Cardiac muscle cell (in vitro differentiated cells and primary cell): ENCODE results near the gene SEC23A. TPM values are rescaled to one million over a fixed set of nuclear protein-coding genes. Genes with fewer than 3 reads are reported as not detected.
A peak's percentile ranks its signal among the peaks of the same experiment; 100 is the strongest.
"Not testable (repeated sequence)": the region's sequence is repeated elsewhere in the genome, so short reads cannot be mapped to it uniquely, and the experiment has no call there.

Source experiments
- DNase-seq, 2 donors: peaks; one replicate each; pipeline versions ENCODE4 v3.0.0 to v3.0.0-alpha.2; 2010 to 2017; ENCODE audit warnings: low read depth in 1 of 2, low spot score in 1 of 2
- H3K27ac ChIP-seq: fragments of 200-600 bp; sonication (generic); 2 replicates; pipeline ENCODE4 v1.5.1; 2016
- H3K27me3 ChIP-seq: fragments of 200-600 bp; sonication (generic); 2 replicates; pipeline ENCODE4 v1.6.0; 2016; ENCODE audit warnings: control low read depth
- H3K36me3 ChIP-seq: fragments of 200-600 bp; sonication (generic); 2 replicates; pipeline ENCODE4 v1.5.1; 2016; ENCODE audit warnings: control low read depth
- H3K4me1 ChIP-seq: fragments of 200-600 bp; sonication (generic); 2 replicates; pipeline ENCODE4 v1.8.1; 2017; ENCODE audit warnings: low read depth, mild to moderate bottlenecking, mixed run types
- H3K4me3 ChIP-seq: fragments of 200-600 bp; sonication (generic); 2 replicates; pipeline ENCODE4 v1.5.1; 2016; ENCODE audit warnings: mild to moderate bottlenecking
- H3K9me3 ChIP-seq: fragments of 200-600 bp; sonication (generic); 2 replicates; pipeline ENCODE4 v1.5.1; 2017; ENCODE audit warnings: low read depth, mild to moderate bottlenecking, control low read depth
- CTCF ChIP-seq: IDR thresholded peaks from 2 replicates; pipeline ENCODE4 v1.5.1; 2012; ENCODE audit warnings: low read depth, mild to moderate bottlenecking, low read length
- polyA plus RNA-seq: library from polyadenylated mRNA; unstranded; fragments of >200 nt; fragmentation: Nextera tagmentation; extraction: Ambion mirVana; gene quantifications from 2 replicates; pipeline ENCODE4 v1.2.1, GENCODE V29; 2016
- total RNA-seq: library from RNA; depleted of rRNA; stranded (reverse); fragments of >200 nt; gene quantifications from 2 replicates; pipeline ENCODE4 v1.2.3, GENCODE V29; 2016

Gene SEC23A
- total and polyA plus RNA-seq, 2 experiments from 2014 or later: 74.1 to 131 TPM

GRCh38 chr14:39023939-39024871 lies 78.8 kb downstream of the SEC23A start:
- H3K27ac ChIP-seq: no peak overlapping the region
- no peaks in the 10 kb centered on the region for H3K36me3 ChIP-seq
- no peaks in the 10 kb centered on the region for H3K9me3 ChIP-seq
- no peaks in the 10 kb centered on the region for H3K27me3 ChIP-seq
- no peak overlapping the region for H3K4me3 ChIP-seq
- DNase-seq: no peak
- H3K4me1 ChIP-seq: peaks cover 17% of the 10 kb centered on the region
- no peak for TF ChIP-seq CTCF

- not testable (repeated sequence) for H3K4me1 ChIP-seq, H3K9me3 ChIP-seq, DNase-seq, H3K27me3 ChIP-seq, H3K36me3 ChIP-seq
- peak overlapping the region; percentile 10 for H3K4me3 ChIP-seq
- H3K27ac ChIP-seq: peak overlapping the region; percentile 20
These were observed 85.7 kb downstream of the SEC23A start for GRCh38 chr14:39017096-39018016.

GRCh38 chr14:39016733-39017095 lies 86.3 kb downstream of the SEC23A start:
- no peak for TF ChIP-seq CTCF
- Histone ChIP-seq H3K36me3 (no peaks in the 10 kb centered on the region), H3K4me3 (peak overlapping the region; percentile 10), H3K27me3 (no peaks in the 10 kb centered on the region), H3K4me1 (peaks cover 5% of the 10 kb centered on the region), H3K9me3 (no peaks in the 10 kb centered on the region), H3K27ac (no peak overlapping the region)
- no peak for DNase-seq

- H3K4me1 ChIP-seq: peaks cover 5% of the 10 kb centered on the region
These were observed 87.0 kb downstream of the SEC23A start for GRCh38 chr14:39015964-39016577.

DNA sequence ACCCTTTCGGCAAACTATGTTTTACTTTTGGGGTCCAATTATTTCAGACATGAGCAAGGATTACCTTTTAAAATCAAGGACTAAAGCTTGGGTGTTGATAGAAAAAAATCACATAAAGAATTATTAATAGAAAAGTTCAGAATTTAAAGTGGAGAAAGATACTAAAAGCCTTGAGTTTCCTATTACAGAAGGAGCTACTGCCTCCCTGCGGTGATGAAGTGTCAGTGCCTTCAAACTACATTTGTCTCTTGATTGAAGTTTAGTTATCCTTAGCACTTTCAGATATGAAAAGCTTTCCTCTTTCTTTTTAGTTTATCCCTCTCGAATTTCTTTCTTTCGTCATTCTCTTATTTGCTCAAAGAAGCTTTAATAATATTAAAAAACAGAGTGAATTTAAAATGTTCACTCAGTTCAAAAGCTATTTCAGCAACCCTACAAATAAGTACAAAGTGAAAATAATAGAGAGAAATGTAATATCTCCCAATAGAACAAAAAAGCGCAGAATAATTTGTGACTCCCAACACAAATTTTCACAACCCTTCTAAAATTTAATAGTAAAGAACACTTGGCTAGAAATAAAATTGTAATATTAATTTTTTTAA lies 87.6 kb downstream of the SEC23A start:
- Histone ChIP-seq H3K4me1 (peaks cover 5% of the 10 kb centered on the region), H3K27ac (no peak overlapping the region), H3K27me3 (no peaks in the 10 kb centered on the region), H3K9me3 (no peaks in the 10 kb centered on the region), H3K36me3 (no peaks in the 10 kb centered on the region), H3K4me3 (no peak overlapping the region)
- peak; percentile 61 to 74 for DNase-seq
- peak; percentile 81 for TF ChIP-seq CTCF

More at GRCh38 chr14:39015964-39016577, 87.0 kb downstream of the SEC23A start:
- no peaks in the 10 kb centered on the region for H3K27me3 ChIP-seq
- TF ChIP-seq CTCF: no peak
- no peak overlapping the region for H3K27ac ChIP-seq
- H3K9me3 ChIP-seq: no peaks in the 10 kb centered on the region
- DNase-seq: peak in 1 of 2 donors; percentile 43
- H3K36me3 ChIP-seq: no peaks in the 10 kb centered on the region
- H3K4me3 ChIP-seq: no peak overlapping the region
